Lower leg skin (tissue), 4 donors: ENCODE results near the gene DMRTB1. TPM values are rescaled to one million over a fixed set of nuclear protein-coding genes. Genes with fewer than 3 reads are reported as not detected.

ENCODE experiments used
- DNase-seq, 2 donors: peaks; one replicate each; pipeline ENCODE4 v3.0.0-alpha.2; 2019; ENCODE audit warnings: low spot score in 2 of 2
- H3K4me3 ChIP-seq: fragments of 200-600 bp; sonication (generic); 2 replicates; pipeline ENCODE4 v1.5.1; 2017; ENCODE audit warnings: mild to moderate bottlenecking, low read depth; ENCODE audit not compliant: poor library complexity, severe bottlenecking
- POLR2A ChIP-seq, 2 donors: fragments of 450-650 bp; IDR thresholded peaks; one replicate each; pipeline ENCODE4 v1.6.1; 2016 to 2017; ENCODE audit warnings: antibody characterized with exemption in 2 of 2, mild to moderate bottlenecking in 1 of 2, moderate library complexity in 1 of 2
- WGBS, 2 donors: methylation state at CpG; one replicate each; pipeline ENCODE4 v1.1.5; 2018; 5-methylcytosine and 5-hydroxymethylcytosine counted together
- intact Hi-C: fragments of 100-400 bp; cut with DNase I; formaldehyde crosslinking; loops from one replicate; pipeline ENCODE4 v1.15.0; 2023; ENCODE audit warnings: low total_unique reads
- total RNA-seq, 4 donors: library from RNA; depleted of rRNA; stranded (reverse); fragments of >200 nt; gene quantifications; one replicate each; pipeline ENCODE4 v1.1.0, GENCODE V29; 2016
- TF ChIP-seq, protein P1 (sequence below), 3 donors: fragments of 450-650 bp; IDR thresholded peaks; one replicate each; pipeline ENCODE4 v1.5.1; 2016; ENCODE audit warnings: antibody characterized with exemption in 3 of 3, mild to moderate bottlenecking in 3 of 3, moderate library complexity in 2 of 3

Gene DMRTB1
- total RNA-seq: not detected

DNA sequence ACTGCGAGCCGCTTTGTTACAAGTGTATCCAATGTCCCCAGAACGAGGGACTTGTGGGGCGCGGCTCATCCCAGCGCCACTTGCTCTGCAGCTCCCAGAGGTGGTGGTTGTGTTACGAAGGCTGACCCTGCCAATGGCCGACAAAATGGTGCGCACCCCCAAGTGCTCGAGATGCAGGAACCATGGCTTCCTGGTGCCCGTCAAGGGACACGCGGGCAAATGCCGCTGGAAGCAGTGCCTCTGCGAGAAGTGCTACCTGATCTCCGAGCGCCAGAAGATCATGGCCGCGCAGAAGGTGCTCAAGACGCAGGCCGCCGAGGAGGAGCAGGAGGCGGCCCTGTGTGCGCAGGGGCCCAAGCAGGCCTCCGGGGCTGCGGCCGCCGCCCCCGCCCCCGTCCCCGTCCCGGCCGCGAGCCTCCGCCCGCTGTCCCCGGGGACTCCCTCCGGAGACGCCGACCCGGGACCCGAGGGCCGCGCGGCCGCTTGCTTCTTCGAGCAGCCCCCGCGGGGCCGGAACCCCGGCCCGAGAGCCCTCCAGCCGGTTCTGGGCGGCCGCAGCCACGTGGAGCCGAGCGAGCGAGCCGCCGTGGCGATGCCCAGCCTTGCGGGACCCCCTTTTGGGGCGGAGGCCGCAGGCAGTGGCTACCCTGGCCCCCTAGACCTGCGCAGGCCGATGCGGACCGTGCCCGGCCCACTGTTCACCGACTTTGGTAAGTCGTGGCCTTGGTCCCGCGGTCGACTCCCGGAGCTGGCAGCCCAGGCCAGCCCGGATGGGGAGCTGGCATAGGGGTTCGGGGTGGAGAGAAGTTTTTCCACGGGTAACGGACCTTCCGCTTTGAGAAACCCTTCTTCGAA is at the start of gene DMRTB1:
TSS of gene DMRTB1 (plus strand) at position 79 of the 855 bp plus-strand sequence. CDS start at position 134, 55 bp downstream.
- H3K4me3 ChIP-seq: no peak within 1 kb of the TSS
- TF ChIP-seq, protein P1, sequence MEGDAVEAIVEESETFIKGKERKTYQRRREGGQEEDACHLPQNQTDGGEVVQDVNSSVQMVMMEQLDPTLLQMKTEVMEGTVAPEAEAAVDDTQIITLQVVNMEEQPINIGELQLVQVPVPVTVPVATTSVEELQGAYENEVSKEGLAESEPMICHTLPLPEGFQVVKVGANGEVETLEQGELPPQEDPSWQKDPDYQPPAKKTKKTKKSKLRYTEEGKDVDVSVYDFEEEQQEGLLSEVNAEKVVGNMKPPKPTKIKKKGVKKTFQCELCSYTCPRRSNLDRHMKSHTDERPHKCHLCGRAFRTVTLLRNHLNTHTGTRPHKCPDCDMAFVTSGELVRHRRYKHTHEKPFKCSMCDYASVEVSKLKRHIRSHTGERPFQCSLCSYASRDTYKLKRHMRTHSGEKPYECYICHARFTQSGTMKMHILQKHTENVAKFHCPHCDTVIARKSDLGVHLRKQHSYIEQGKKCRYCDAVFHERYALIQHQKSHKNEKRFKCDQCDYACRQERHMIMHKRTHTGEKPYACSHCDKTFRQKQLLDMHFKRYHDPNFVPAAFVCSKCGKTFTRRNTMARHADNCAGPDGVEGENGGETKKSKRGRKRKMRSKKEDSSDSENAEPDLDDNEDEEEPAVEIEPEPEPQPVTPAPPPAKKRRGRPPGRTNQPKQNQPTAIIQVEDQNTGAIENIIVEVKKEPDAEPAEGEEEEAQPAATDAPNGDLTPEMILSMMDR (IDR thresholded peaks at IDR 0.05): no peak
- TF ChIP-seq POLR2A (IDR thresholded peaks at IDR 0.05): no peak
- DNase-seq: peak in 1 of 2 donors; percentile 76
- WGBS, 2 donors: 96% methylated on average over 46 to 76 of the region's 82 CpGs
- intact Hi-C loops: loop anchor here (5.0 kb wide), 1 partner anchor 1302 kb away; no protein-coding TSS in a partner anchor

DNA sequence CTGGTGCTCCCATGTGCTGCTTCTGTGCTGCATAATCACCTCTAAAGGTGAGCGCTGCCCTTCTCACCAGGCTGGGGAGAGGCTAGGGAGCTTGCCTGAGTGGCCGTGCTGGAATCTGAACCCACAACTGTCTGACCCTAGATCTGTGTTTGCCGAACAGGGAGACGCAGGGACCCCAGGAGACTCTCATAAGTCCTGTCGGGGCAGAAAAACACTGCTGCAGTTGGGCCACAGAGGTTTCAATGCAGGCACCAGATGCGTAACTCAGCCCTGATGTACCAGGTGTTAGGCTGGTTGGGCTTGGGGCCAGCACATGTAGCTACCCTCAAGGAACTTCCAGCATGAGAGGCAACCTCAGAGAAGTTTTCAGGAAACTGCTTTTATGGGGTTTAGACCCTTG is 49.5 kb upstream of the DMRTB1 start:
- peak in 1 of 2 donors; percentile 43 for DNase-seq
- no peak overlapping the region for H3K4me3 ChIP-seq
- 58 to 71% methylated on average over 6 of the region's 6 CpGs for WGBS, 2 donors
- TF ChIP-seq, protein P1 (IDR thresholded peaks at IDR 0.05): no peak
- TF ChIP-seq POLR2A (IDR thresholded peaks at IDR 0.05): no peak
- intact Hi-C loops: no loop called here

DNA sequence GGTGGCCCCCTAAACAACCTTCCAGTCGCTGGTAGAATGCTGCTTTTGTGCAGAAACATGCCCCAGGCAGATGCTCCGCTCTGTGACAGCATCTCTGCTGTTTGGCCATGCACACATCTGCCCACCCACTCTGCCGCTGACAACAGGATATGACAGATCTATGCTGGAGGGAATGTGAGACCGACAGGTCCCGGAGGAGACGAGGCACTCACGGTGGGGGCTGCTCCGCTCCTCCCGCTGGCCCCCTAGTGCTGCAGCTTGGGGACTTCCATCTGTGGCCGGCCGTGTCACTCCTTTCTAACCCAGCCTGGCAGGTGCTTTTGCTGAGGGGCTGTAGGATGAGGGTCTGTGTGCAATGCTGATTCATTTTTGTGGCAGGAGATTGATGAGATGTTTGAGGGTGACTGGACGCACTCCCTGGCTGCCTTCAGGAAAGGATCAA is 49.1 kb upstream of the DMRTB1 start:
- TF ChIP-seq, protein P1 (IDR thresholded peaks at IDR 0.05): no peak
- TF ChIP-seq POLR2A (IDR thresholded peaks at IDR 0.05): no peak
- intact Hi-C loops: no loop called here
- no peak overlapping the region for H3K4me3 ChIP-seq
- peak in 1 of 2 donors; percentile 78 for DNase-seq
- WGBS, 2 donors: 27 to 51% methylated on average over 6 to 12 of the region's 12 CpGs

DNA sequence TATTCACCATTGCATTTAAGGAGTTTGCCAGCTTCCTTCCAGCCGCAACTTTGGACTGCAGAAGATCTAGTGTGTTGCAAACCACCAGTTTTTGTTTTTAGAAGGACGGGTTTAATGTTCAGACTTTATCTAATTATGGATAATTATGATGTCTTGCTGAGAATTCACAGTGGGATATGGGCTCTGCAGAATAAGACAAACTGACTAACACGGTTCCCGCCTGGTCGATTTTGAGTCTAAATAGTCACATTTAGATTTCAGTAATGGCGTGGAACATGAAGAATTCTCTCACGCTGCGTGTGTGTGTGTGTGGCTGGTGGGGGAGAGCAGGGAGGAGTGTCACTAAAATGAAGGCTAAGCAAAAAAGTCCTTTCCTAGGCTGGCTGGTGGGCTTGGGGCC is 48.5 kb upstream of the DMRTB1 start:
- WGBS, 2 donors: 79 to 80% methylated on average over 8 of the region's 8 CpGs
- TF ChIP-seq, protein P1 (IDR thresholded peaks at IDR 0.05): no peak
- TF ChIP-seq POLR2A (IDR thresholded peaks at IDR 0.05): no peak
- H3K4me3 ChIP-seq: no peak overlapping the region
- DNase-seq: peak in 1 of 2 donors; percentile 37
- intact Hi-C loops: no loop called here

DNA sequence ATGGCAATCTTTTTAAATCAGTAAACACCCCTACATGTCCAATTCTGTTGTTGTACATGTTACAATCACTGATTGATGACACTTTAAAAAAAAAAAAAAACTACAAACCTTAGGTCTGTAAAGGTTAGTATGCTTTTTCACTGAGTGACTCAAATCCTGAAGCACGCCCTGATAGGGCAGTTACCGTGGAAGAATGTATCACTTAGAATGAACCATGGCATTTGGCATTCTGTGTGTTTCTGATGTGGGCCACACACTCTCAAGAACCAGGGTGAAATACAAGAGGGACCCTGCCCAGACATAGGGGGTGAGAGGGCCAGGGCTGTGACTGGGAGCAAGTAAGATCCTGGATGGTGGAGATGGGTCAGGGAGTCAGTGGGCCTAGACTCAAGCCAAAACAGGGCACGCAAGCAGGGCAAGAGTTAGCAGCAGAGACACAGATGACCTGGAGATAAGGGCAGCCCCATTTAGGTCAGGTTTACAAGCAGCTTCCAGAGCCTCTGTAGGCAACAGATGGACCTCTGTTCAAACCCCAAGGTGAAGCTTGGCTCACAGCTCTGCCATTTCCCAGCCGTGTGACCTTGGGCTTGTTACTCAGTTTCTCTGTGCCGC is 47.6 kb upstream of the DMRTB1 start:
- DNase-seq: peak in 1 of 2 donors; percentile 78
- no peak overlapping the region for H3K4me3 ChIP-seq
- 84 to 86% methylated on average over 5 of the region's 5 CpGs for WGBS, 2 donors

More for the DNA sequence above, 47.6 kb upstream of the DMRTB1 start:
- TF ChIP-seq POLR2A (IDR thresholded peaks at IDR 0.05): no peak
- TF ChIP-seq, protein P1 (IDR thresholded peaks at IDR 0.05): no peak
- intact Hi-C loops: no loop called here
